Measurements from ENCODE around the gene INS.

DNA sequence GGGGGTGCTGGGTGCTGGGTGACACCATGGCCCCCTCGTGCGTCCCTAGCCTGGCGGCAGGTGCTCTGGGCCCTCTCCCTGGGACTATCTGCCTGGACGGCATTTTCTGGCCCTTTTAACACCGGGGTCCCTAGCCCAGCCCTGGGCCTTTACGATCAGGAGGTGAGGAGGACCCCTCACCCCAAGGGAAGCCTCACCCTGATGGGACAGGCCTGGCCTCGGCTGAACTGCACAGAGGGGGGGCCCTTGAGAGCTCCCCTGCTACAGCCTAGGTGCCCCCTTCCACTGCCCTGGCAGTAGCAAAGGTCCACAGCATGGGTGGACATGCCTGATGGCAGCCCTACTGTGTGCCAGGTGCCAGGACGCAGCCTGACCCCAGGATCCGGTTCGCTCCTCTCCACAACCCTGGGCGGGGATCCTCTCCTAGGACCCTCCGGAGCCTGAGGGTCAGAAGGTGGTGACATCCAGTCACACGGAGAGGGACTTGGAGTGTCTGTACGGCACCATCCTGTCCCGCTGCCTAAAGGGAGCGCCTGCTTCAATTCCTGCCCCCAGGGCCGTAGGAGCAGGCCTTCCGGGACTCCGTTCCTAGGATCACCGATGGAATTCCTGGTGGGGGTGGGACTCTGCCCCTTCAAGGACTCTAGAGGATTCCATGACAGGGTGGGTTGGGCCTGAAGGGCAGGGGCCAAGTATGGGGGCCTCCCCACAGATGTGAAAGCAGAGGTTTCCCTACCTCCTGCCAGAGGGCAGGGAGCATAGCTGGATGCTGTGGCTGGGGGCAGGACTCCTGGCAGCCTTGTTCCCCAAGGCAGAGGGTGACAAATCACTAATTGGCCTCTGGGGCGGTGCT, 43.6 kb upstream of the INS start:
- TF ChIP-seq, protein P1, sequence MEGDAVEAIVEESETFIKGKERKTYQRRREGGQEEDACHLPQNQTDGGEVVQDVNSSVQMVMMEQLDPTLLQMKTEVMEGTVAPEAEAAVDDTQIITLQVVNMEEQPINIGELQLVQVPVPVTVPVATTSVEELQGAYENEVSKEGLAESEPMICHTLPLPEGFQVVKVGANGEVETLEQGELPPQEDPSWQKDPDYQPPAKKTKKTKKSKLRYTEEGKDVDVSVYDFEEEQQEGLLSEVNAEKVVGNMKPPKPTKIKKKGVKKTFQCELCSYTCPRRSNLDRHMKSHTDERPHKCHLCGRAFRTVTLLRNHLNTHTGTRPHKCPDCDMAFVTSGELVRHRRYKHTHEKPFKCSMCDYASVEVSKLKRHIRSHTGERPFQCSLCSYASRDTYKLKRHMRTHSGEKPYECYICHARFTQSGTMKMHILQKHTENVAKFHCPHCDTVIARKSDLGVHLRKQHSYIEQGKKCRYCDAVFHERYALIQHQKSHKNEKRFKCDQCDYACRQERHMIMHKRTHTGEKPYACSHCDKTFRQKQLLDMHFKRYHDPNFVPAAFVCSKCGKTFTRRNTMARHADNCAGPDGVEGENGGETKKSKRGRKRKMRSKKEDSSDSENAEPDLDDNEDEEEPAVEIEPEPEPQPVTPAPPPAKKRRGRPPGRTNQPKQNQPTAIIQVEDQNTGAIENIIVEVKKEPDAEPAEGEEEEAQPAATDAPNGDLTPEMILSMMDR (IDR thresholded peaks at IDR 0.05), result no peak
- TF ChIP-seq POLR2A (IDR thresholded peaks at IDR 0.05), result no peak

Data from esophagus squamous epithelium (tissue), 4 donors.